Tibial artery (tissue), 4 donors: Measurements from ENCODE around the gene LOXL3.

Experiments
- DNase-seq, 2 donors: peaks; one replicate each; pipeline ENCODE4 v3.0.0-alpha.2; 2019
- H3K27ac ChIP-seq, 2 donors: fragments of 200-600 bp; sonication (generic) in 1 of 2; 1 replicate in 1 of 2; 2 replicates in 1 of 2; pipeline ENCODE4 v1.5.1; 2018 to 2019; ENCODE audit warnings: mild to moderate bottlenecking in 1 of 2
- H3K27me3 ChIP-seq, 2 donors: fragments of 200-600 bp; sonication (generic) in 1 of 2; one replicate each; pipeline versions ENCODE4 v1.5.1 to v1.6.0; 2016 to 2019
- H3K36me3 ChIP-seq, 3 donors: fragments of 200-600 bp; sonication (generic) in 2 of 3; one replicate each; pipeline ENCODE4 v1.5.1; 2016 to 2019; ENCODE audit warnings: mild to moderate bottlenecking in 2 of 3
- H3K4me1 ChIP-seq, 4 donors: fragments of 200-600 bp; sonication (generic) in 2 of 4; 1 replicate in 3 of 4; 2 replicates in 1 of 4; pipeline ENCODE4 v1.5.1; 2016 to 2019
- H3K4me3 ChIP-seq, 2 donors: fragments of 200-600 bp; sonication (generic) in 1 of 2; 1 replicate in 1 of 2; 2 replicates in 1 of 2; pipeline ENCODE4 v1.5.1; 2018 to 2019; ENCODE audit warnings: mild to moderate bottlenecking in 2 of 2
- H3K9me3 ChIP-seq, 3 donors: fragments of 200-600 bp; sonication (generic) in 1 of 3; one replicate each; pipeline ENCODE4 v1.5.1; 2016 to 2019
- intact Hi-C: fragments of 100-400 bp; cut with DNase I; formaldehyde crosslinking; loops from one replicate; pipeline ENCODE4 v1.15.0; 2023; ENCODE audit warnings: low total_unique reads
- TF ChIP-seq, protein P1 (sequence below), 2 experiments: fragments of 200-600 bp in 1 of 2; fragments of 450-650 bp in 1 of 2; IDR thresholded peaks; one replicate each; pipeline ENCODE4 v1.5.1; 2017 to 2019; ENCODE audit warnings: antibody characterized with exemption in 2 of 2, mild to moderate bottlenecking in 1 of 2, moderate library complexity in 1 of 2

The LOXL3 gene

GRCh38 chr2:74499267-74499939 lies 54.3 kb downstream of the LOXL3 start, which contains the start of gene LBX2:
Gene LBX2 (minus strand): TSS chr2:74499603. CDS start chr2:74499537, 66 bp downstream.
- intact Hi-C loops, result no loop called here
- TF ChIP-seq, protein P1, sequence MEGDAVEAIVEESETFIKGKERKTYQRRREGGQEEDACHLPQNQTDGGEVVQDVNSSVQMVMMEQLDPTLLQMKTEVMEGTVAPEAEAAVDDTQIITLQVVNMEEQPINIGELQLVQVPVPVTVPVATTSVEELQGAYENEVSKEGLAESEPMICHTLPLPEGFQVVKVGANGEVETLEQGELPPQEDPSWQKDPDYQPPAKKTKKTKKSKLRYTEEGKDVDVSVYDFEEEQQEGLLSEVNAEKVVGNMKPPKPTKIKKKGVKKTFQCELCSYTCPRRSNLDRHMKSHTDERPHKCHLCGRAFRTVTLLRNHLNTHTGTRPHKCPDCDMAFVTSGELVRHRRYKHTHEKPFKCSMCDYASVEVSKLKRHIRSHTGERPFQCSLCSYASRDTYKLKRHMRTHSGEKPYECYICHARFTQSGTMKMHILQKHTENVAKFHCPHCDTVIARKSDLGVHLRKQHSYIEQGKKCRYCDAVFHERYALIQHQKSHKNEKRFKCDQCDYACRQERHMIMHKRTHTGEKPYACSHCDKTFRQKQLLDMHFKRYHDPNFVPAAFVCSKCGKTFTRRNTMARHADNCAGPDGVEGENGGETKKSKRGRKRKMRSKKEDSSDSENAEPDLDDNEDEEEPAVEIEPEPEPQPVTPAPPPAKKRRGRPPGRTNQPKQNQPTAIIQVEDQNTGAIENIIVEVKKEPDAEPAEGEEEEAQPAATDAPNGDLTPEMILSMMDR (IDR thresholded peaks at IDR 0.05), result no peak
- no peak within 1 kb of the TSS for H3K27ac ChIP-seq
- peaks cover 0 to 4% (median 0%) of the 10 kb centered on the region in 3 donors for H3K36me3 ChIP-seq
- H3K4me1 ChIP-seq, result peaks cover 0 to 43% (median 34%) of the 10 kb centered on the region in 4 donors
- peaks cover 0 to 68% of the 10 kb centered on the region in 2 donors for H3K27me3 ChIP-seq
- no peaks in the 10 kb centered on the region for H3K9me3 ChIP-seq
- peak within 1 kb of the TSS in 1 of 2 donors; percentile 37 for H3K4me3 ChIP-seq
- no peak for DNase-seq

- Histone ChIP-seq H3K4me3 (peak overlapping the region in 1 of 2 donors; percentile 37), H3K4me1 (peaks cover 0 to 39% (median 33%) of the 10 kb centered on the region in 4 donors), H3K9me3 (no peaks in the 10 kb centered on the region), H3K27ac (no peak overlapping the region), H3K36me3 (peaks cover 0 to 9% (median 2%) of the 10 kb centered on the region in 3 donors), H3K27me3 (peaks cover 0 to 68% of the 10 kb centered on the region in 2 donors)
- intact Hi-C loops, result no loop called here
- no peak for DNase-seq
- TF ChIP-seq, protein P1 (IDR thresholded peaks at IDR 0.05), result no peak
These were observed 55.1 kb downstream of the LOXL3 start for GRCh38 chr2:74498500-74499266.

DNA sequence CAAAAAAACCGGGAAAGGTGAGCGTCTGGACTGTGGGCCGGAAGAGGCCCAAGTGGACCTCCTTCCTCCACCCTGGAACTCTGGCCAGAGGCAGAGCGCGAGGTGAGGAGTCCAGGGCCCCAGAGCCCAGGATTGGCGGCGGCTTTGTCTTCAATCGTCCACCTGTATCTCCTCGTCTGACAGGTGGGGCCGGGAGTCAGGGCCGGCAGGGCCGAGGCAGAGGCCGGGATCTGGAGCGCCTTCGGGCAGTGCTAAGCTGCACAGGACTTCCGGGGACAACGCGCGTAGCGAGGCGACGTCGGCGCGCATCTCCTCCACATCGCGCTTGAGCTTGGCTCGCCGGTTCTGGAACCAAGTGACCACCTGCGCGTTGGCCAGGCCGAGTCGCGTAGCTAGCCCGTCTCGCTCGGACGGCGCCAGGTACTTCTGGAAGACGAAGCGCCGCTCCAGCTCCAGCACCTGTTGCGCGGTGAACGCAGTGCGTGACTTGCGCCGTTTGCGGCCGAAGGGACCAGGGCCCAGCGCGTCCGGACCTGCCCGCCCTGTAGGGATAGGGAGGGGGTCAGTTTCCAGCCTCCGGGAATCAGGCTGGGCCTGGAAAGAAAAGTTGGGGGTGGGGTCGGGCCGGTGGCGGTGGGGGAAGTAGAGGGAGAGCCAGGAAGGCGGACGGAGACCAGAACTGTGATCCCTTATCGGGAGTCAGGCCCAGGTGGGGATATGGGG lies 55.8 kb downstream of the LOXL3 start:
- DNase-seq, result no peak
- Histone ChIP-seq H3K9me3 (no peaks in the 10 kb centered on the region), H3K27me3 (peaks cover 0 to 63% of the 10 kb centered on the region in 2 donors), H3K4me1 (peaks cover 0 to 32% (median 29%) of the 10 kb centered on the region in 4 donors), H3K4me3 (peak overlapping the region; percentile 14 to 37), H3K36me3 (peaks cover 2 to 17% (median 9%) of the 10 kb centered on the region in 3 donors), H3K27ac (no peak overlapping the region)
- TF ChIP-seq, protein P1 (IDR thresholded peaks at IDR 0.05), result no peak
- intact Hi-C loops, result no loop called here

- Histone ChIP-seq H3K9me3 (no peaks in the 10 kb centered on the region), H3K4me1 (peaks cover 0 to 26% (median 25%) of the 10 kb centered on the region in 4 donors), H3K27me3 (peaks cover 0 to 55% of the 10 kb centered on the region in 2 donors), H3K27ac (no peak overlapping the region), H3K4me3 (no peak overlapping the region), H3K36me3 (peaks cover 10 to 24% (median 17%) of the 10 kb centered on the region in 3 donors)
- intact Hi-C loops, result no loop called here
- no peak for DNase-seq
- TF ChIP-seq, protein P1 (IDR thresholded peaks at IDR 0.05), result no peak
These were observed 56.6 kb downstream of the LOXL3 start for GRCh38 chr2:74496997-74497776.

- no peaks in the 10 kb centered on the region for H3K9me3 ChIP-seq
- peaks cover 27 to 42% (median 34%) of the 10 kb centered on the region in 3 donors for H3K36me3 ChIP-seq
- no peak for DNase-seq
- peaks cover 0 to 38% of the 10 kb centered on the region in 2 donors for H3K27me3 ChIP-seq
- peaks cover 0 to 26% (median 25%) of the 10 kb centered on the region in 4 donors for H3K4me1 ChIP-seq
- TF ChIP-seq, protein P1 (IDR thresholded peaks at IDR 0.05), result no peak
- H3K27ac ChIP-seq, result no peak overlapping the region
- intact Hi-C loops, result no loop called here
- H3K4me3 ChIP-seq, result no peak overlapping the region
These were observed 58.3 kb downstream of the LOXL3 start for GRCh38 chr2:74495440-74495839.
